Measurements from ENCODE around the gene SLC18B1.

The SLC18B1 gene

DNA sequence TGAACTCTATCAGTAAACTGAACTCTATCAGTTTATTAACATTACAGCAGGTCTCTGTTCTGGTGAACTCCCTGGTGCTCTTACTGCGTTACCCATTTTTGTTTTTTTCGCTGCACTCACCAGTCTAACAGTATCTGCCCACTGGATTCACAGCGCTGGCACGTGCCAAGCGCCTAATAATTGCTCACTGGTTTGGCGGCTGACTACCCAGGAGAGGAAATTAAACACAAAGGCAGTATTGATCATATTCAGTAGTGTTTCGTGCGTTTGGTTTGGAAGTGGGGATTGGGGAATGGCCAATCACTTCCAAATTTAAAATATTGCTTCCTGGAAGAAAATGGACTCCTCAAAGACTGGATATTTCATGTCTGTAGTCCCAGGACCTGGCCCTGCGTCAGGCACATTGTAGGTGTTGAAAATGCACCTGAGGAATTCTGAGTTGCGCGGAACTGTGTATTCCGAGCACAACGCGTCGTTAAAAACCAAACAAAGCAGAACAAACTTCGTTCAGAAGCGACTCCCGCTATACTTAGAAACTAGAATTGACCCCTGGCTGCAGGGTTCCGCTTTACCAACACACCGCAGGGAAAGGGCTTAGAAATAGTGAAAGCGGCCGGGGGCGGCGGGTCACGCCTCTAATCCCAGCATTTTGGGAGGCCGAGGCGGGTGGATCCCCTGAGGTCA is 14.9 kb upstream of the SLC18B1 start:
- Mint-ChIP-seq H3K4me3 (peak overlapping the region; percentile 97), H3K9me3 (no peaks in the 10 kb centered on the region), H3K36me3 (ENCODE audit: low read depth) (peaks cover 40% of the 10 kb centered on the region), H3K27me3 (ENCODE audit: low read depth) (peaks cover 23% of the 10 kb centered on the region), H3K4me1 (ENCODE audit: low read depth) (peaks cover 35% of the 10 kb centered on the region), H3K27ac (peak overlapping the region; percentile 99)

DNA sequence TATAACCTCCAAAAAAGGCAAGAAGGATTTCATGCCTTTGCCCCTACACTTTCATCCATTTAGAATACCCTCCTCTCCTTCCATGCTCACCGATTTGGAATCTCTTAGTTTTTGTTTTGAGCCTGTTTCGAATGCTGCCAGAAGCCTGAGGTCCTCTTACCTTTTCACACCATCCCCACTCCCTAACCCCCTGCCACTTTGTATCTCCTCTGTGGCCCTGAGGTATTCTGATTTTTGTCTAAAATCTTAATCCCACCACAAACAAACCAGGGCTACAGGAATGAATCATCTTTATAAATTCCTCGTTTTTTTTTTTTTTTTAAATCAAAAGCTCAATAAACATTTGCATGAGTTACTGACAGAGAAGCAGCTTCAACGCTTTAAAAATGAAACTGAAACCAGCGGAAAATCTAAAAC is 14.3 kb upstream of the SLC18B1 start:
- Mint-ChIP-seq H3K4me3 (peak overlapping the region; percentile 97), H3K27me3 (ENCODE audit: low read depth) (peaks cover 27% of the 10 kb centered on the region), H3K27ac (peak overlapping the region; percentile 99), H3K36me3 (ENCODE audit: low read depth) (peaks cover 34% of the 10 kb centered on the region), H3K4me1 (ENCODE audit: low read depth) (peaks cover 33% of the 10 kb centered on the region), H3K9me3 (no peaks in the 10 kb centered on the region)

DNA sequence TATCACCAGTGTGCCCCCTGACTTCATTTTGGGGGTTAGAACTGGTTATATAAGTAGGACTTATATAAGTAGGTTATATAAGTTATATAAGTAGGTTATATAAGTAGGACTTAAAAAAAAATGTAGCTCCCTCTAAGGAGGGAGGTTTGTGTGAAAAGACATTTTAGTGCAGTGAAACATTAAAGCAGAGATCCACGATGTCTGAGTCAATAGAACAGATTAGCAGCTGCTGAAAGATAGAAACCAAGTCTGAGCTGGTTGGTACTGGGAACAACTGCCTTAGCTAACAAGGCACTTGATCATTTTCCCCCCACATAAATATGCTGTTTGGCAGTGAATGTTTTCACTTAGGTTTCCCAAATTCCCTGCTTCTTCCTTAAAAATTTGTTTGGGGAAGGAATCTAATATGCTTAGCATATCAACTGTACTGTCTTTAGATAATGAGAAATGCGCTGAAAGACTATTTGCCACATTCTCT is 13.9 kb upstream of the SLC18B1 start:
- Mint-ChIP-seq H3K4me1 (ENCODE audit: low read depth) (peaks cover 29% of the 10 kb centered on the region), H3K27me3 (ENCODE audit: low read depth) (peaks cover 32% of the 10 kb centered on the region), H3K27ac (peak overlapping the region; percentile 99), H3K4me3 (peak overlapping the region; percentile 97), H3K9me3 (no peaks in the 10 kb centered on the region), H3K36me3 (ENCODE audit: low read depth) (peaks cover 29% of the 10 kb centered on the region)

DNA sequence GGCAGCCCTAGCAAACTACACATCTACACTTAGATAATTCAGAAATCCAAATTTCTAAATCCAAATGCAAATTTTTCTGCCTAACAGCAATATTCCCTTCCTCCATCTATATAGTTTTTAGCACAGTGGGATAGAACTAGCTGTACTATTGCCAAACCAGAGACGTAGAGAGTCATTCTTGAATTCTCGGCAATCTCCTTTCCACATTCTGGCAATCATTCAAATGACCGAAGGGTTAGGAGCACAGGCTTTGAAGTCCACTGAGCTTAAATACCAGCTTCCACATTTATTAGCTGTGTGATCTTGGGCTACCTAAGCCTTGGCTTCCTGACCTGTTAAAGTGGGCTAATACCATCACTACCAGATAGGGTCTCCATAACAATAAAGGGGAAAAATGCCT is 12.8 kb upstream of the SLC18B1 start:
- Mint-ChIP-seq H3K4me1 (ENCODE audit: low read depth) (peaks cover 20% of the 10 kb centered on the region), H3K4me3 (no peak overlapping the region), H3K36me3 (ENCODE audit: low read depth) (peaks cover 21% of the 10 kb centered on the region), H3K27me3 (ENCODE audit: low read depth) (peaks cover 35% of the 10 kb centered on the region), H3K27ac (no peak overlapping the region), H3K9me3 (no peaks in the 10 kb centered on the region)

DNA sequence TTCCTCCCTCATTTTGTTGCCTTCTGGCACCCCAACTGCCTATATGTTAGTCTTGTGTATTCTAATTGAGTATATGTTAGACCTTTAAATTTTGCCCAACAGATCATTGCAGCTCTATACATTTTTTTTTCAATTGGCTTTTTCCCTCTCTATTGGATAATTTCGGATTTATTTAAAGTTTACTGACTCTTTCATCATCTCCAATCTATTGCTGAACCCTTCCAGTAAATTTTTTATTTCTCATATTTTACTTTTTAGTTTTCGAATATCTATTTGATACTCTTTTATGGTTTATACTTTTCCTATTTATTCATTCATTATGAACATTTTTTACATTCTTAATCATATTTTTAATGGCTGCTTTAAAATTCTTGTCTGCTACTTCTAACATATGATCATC is 7.1 kb upstream of the SLC18B1 start:
- Mint-ChIP-seq H3K4me3 (no peak overlapping the region), H3K4me1 (ENCODE audit: low read depth) (no peaks in the 10 kb centered on the region), H3K27me3 (ENCODE audit: low read depth) (peaks cover 42% of the 10 kb centered on the region), H3K9me3 (peaks cover 6% of the 10 kb centered on the region), H3K27ac (no peak overlapping the region), H3K36me3 (ENCODE audit: low read depth) (no peaks in the 10 kb centered on the region)

DNA sequence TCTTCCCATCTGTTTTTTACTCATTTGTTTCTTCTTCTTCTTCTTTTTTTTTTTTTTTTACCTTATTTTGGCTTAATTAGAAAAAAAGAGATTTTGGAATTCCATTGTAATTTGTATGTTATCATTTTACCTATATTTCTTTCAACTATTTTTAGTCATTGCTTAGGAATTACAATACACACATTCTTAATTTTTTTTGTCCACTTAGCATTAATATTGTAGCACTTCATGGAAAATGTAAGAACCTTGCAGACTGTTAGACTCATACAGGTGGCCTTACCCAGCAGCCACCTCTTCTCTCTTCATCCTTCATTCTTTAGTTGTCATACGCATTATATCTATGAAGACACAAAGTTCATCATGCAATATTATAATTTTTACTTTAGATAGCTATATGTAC is 5.8 kb upstream of the SLC18B1 start:
- H3K27me3 Mint-ChIP-seq (ENCODE audit: low read depth), result peaks cover 33% of the 10 kb centered on the region
- no peaks in the 10 kb centered on the region for H3K36me3 Mint-ChIP-seq (ENCODE audit: low read depth)
- no peak overlapping the region for H3K4me3 Mint-ChIP-seq
- peaks cover 6% of the 10 kb centered on the region for H3K9me3 Mint-ChIP-seq
- no peaks in the 10 kb centered on the region for H3K4me1 Mint-ChIP-seq (ENCODE audit: low read depth)
- H3K27ac Mint-ChIP-seq, result no peak overlapping the region

DNA sequence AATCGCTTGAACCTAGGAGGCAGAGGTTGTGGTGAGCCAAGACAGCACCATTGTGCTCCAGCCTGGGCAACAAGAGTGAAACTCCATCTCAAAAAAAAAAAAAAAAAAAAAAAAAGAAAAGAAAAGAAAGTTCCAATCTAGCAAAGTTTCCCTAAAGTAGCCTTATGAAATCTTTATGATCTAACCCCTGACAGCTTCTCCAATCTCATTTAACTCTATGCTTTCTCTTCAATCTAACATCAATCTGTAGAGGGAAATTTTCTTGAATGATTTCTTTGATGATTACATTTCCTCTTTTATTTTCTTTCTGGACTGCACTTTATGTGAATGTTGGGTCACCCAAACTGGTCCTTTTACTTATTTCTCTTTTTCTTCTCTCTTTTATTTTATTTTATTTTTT is 2.2 kb upstream of the SLC18B1 start:
- no peak overlapping the region for H3K27ac Mint-ChIP-seq
- no peak overlapping the region for H3K4me3 Mint-ChIP-seq
- peaks cover 4% of the 10 kb centered on the region for H3K4me1 Mint-ChIP-seq (ENCODE audit: low read depth)
- peaks cover 14% of the 10 kb centered on the region for H3K27me3 Mint-ChIP-seq (ENCODE audit: low read depth)
- peaks cover 6% of the 10 kb centered on the region for H3K9me3 Mint-ChIP-seq
- no peaks in the 10 kb centered on the region for H3K36me3 Mint-ChIP-seq (ENCODE audit: low read depth)

DNA sequence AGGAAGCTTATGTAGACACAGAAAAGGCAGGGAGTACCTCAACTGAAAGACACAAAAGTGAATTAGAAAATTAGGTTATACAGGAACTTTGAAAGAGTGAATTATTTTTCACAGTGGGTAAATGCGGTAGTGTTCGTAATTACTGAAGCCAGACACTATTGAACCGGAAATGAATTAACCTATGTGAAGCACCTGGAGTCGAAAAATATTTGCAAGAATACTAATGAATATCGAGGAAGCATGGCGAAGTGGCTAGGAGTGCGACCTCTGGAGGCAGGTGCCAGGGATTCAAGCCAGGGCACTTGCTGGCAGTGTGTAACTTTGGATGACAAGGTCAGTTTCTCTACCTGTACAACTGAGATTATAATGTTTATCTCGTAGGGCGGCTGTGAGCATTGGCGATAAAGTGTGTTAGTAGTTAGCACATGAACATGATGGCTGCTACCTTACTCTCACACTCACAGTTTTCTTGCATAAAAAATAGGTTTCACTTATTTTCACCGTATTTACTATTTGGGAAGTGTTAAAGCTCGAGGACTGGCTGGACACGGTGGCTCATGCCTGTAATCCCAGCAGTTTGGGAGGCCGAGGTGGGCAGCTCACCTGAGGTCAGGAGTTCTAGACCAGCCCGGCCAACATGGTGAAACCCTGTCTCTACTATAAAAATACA is 567 bp upstream of the SLC18B1 start:
- Mint-ChIP-seq H3K4me3 (no peak overlapping the region), H3K36me3 (ENCODE audit: low read depth) (no peaks in the 10 kb centered on the region), H3K9me3 (peaks cover 6% of the 10 kb centered on the region), H3K27ac (peak overlapping the region; percentile 82), H3K4me1 (ENCODE audit: low read depth) (peaks cover 4% of the 10 kb centered on the region), H3K27me3 (ENCODE audit: low read depth) (peaks cover 4% of the 10 kb centered on the region)

DNA sequence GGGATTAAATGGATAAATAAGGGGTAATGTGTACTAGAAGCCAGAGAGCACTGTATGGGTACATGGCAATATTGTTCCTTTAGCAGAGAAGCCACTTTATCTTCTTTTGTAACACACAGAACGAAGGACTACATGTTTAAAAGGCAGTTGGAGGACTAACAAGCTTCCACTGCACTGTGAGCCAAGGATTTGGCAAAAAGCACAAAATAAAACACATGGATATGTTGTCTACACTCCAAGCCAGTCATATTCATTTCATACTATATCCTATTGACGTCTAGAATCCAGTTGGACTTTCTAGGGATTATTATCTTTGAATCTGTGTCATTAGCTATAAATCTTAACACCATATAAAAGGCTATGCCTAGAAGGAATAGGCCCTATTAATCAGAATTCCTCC is 3.0 kb downstream of the SLC18B1 start:
- H3K9me3 Mint-ChIP-seq, result no peaks in the 10 kb centered on the region
- no peak overlapping the region for H3K27ac Mint-ChIP-seq
- no peaks in the 10 kb centered on the region for H3K27me3 Mint-ChIP-seq (ENCODE audit: low read depth)
- no peaks in the 10 kb centered on the region for H3K36me3 Mint-ChIP-seq (ENCODE audit: low read depth)
- H3K4me3 Mint-ChIP-seq, result no peak overlapping the region
- H3K4me1 Mint-ChIP-seq (ENCODE audit: low read depth), result peaks cover 4% of the 10 kb centered on the region

DNA sequence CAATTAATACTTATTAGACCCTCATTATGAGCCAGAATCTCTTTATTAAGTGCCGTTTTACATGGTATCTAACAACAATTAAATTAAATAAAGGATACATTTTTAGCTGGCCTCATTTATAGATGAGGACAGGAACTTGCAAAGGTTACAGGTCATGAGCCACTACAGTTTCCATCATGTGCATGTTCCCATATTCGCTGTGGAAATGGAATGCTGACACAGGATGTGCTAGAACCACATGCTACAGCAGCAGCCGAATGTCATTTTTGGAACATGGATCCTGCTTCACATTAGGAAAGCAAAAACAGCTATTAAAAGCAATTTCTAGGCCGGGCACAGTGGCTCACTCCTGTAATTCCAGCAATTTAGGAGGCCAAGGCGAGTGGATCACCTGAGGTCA is 5.9 kb downstream of the SLC18B1 start:
- H3K4me3 Mint-ChIP-seq, result no peak overlapping the region
- no peaks in the 10 kb centered on the region for H3K9me3 Mint-ChIP-seq
- H3K4me1 Mint-ChIP-seq (ENCODE audit: low read depth), result no peaks in the 10 kb centered on the region
- H3K27me3 Mint-ChIP-seq (ENCODE audit: low read depth), result no peaks in the 10 kb centered on the region
- H3K27ac Mint-ChIP-seq, result no peak overlapping the region
- peaks cover 5% of the 10 kb centered on the region for H3K36me3 Mint-ChIP-seq (ENCODE audit: low read depth)

DNA sequence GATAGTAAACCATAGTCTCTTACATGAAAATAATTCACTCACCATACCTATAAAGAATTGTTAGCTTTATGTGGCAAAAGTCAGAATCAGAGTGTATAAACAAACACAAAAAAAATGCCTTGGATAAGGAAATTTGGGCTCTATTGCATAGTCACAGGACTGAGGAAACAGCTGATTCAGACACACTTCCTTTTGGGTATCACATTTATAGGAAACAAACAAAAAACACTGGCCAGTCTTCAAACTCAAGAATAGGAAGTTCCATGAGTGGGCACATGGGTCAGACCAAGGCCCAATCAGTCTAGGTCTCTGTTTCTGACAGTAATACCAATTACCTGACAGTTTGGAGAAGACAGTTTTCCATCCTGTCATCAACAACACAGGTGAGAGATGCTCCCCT is 8.0 kb downstream of the SLC18B1 start:
- H3K4me3 Mint-ChIP-seq, result no peak overlapping the region
- no peaks in the 10 kb centered on the region for H3K4me1 Mint-ChIP-seq (ENCODE audit: low read depth)
- peaks cover 5% of the 10 kb centered on the region for H3K36me3 Mint-ChIP-seq (ENCODE audit: low read depth)
- H3K9me3 Mint-ChIP-seq, result no peaks in the 10 kb centered on the region
- no peaks in the 10 kb centered on the region for H3K27me3 Mint-ChIP-seq (ENCODE audit: low read depth)
- no peak overlapping the region for H3K27ac Mint-ChIP-seq

DNA sequence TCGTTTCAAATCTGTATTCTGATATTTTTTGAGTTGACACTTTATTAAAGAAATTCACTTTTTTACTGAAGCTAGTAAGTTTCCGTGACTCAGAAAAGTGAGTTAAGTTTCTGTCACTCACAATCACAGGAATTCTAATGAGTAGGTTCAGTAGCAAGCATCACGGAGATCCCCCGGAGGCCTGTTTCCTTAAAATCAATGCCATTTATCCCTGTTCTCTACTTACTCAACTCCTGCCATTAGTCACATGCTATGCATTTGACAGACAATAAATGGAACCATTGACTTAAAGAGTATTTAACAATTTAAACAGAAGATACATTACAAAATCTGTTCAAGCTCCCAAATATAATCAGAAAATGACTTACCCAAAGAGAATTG is 9.1 kb downstream of the SLC18B1 start:
- Mint-ChIP-seq H3K36me3 (ENCODE audit: low read depth) (peaks cover 5% of the 10 kb centered on the region), H3K4me3 (no peak overlapping the region), H3K27me3 (ENCODE audit: low read depth) (no peaks in the 10 kb centered on the region), H3K9me3 (no peaks in the 10 kb centered on the region), H3K27ac (no peak overlapping the region), H3K4me1 (ENCODE audit: low read depth) (no peaks in the 10 kb centered on the region)

DNA sequence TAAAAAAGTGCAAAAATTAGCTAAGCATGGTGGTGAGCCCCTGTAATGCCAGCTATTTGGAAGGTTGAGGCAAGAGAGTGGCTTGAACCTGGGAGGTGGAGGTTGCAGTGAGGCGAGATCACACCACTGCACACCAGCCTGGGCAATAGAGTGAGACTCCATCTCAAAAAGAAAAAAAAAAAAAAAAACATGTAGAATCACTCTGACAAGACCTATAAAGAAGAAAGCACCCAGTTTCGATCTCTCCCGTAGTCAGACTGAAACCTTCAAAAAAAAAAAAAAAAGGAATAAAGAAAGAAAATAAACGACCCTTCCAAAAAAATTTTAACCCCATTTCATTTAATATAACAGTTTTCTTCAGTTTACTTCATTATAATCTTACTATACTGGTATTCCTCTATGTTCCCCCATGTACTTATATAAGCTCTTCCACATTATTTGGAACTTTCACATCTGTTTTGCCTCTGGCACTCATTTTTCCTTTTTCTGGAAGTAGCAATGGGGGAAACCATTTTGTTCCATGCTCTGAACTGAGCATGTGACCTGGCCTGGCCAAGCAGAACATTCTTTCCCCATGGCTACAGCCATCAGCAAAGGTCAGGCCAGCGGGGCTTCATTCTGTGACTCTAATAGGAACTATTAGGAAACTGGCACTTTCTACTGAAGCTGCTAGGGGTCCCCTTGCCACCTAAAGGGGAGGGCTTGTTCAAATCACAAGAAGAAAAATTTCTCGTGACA is 9.6 kb downstream of the SLC18B1 start:
- no peaks in the 10 kb centered on the region for H3K4me1 Mint-ChIP-seq (ENCODE audit: low read depth)
- no peaks in the 10 kb centered on the region for H3K27me3 Mint-ChIP-seq (ENCODE audit: low read depth)
- no peak overlapping the region for H3K4me3 Mint-ChIP-seq
- no peaks in the 10 kb centered on the region for H3K9me3 Mint-ChIP-seq
- peaks cover 5% of the 10 kb centered on the region for H3K36me3 Mint-ChIP-seq (ENCODE audit: low read depth)
- no peak overlapping the region for H3K27ac Mint-ChIP-seq

DNA sequence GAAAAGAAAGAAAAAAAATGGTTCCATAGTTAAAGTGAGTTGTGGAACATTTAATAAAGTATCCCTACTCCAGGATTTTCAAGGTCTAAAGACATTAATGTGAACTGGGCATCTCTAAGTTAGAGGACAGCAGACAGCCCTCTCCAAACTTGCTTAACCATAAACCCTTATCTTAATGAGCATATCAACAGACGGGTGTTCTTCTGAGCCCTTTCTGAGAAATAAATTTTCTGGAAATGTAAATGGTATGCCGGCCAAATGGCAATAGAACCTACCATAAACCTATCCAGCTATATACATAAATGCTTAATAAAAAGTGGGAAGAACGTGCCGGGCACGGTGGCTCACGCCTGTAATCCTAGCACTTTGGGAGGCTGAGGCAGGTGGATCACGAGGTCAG is 12.5 kb downstream of the SLC18B1 start:
- Mint-ChIP-seq H3K4me3 (no peak overlapping the region), H3K9me3 (no peaks in the 10 kb centered on the region), H3K4me1 (ENCODE audit: low read depth) (no peaks in the 10 kb centered on the region), H3K27ac (no peak overlapping the region), H3K36me3 (ENCODE audit: low read depth) (peaks cover 7% of the 10 kb centered on the region), H3K27me3 (ENCODE audit: low read depth) (no peaks in the 10 kb centered on the region)

All from T-helper 1 cell treated with Interleukin-12 subunit alpha and Interleukin-12 subunit beta and Interleukin-4 antibody, amounts not matched to agents 30 μg/mL and 1 μg/mL, for 36 hours (primary cell).